Activated naive CD8-positive, alpha-beta T cell treated with anti-CD3 and anti-CD28 coated beads, Interleukin-2, amount 50 U/mL, for 16 hours (primary cell): ENCODE data around the gene NEFH.
A peak's percentile ranks its signal among the peaks of the same experiment; 100 is the strongest.
"Not testable (repeated sequence)": the region's sequence is repeated elsewhere in the genome, so short reads cannot be mapped to it uniquely, and the experiment has no call there.

Source experiments
- DNase-seq: peaks from one replicate; pipeline ENCODE4 v3.0.0-alpha.2; 2020; ENCODE audit warnings: low read depth, low spot score

The NEFH gene

DNA sequence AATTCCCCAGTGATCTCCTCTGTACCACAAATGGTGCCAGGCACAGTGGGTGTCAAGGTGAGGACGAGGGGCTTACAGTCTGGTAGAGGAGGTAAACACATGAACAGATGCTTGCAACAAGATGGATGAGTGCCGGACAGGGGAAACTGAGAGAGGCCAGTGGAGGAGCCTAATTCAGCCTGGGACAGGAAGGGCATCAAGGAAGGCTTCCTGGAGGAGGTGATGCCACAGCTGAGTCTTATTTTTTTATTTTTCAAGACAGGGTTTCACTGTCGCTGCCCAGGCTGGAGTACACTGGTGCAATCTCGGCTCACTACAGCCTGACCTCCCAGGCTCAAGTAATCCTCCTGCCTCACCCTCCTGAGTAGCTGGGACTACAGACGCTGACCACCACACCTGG lies 18.8 kb upstream of the NEFH start:
- no peak for DNase-seq

DNA sequence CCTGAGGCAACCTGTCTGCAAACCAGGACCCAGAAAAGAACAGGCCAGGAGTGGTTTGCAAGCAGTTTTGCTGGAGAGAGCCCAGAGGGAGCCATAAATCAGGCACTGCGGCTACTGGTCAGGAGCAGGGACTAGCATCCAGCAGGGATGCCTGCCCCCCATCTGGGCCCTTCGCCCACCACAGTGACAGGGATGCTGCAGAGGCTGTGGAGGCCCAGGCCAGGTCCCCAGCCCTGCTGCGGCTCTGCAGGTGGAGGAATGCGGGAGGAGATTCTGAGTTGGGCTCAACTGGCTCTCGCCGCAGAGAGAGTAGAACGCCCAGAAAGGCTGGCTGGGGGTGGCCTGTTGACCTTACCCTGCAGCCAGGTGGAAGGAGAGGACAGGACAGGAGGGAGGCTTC lies 16.4 kb upstream of the NEFH start:
- no peak for DNase-seq

DNA sequence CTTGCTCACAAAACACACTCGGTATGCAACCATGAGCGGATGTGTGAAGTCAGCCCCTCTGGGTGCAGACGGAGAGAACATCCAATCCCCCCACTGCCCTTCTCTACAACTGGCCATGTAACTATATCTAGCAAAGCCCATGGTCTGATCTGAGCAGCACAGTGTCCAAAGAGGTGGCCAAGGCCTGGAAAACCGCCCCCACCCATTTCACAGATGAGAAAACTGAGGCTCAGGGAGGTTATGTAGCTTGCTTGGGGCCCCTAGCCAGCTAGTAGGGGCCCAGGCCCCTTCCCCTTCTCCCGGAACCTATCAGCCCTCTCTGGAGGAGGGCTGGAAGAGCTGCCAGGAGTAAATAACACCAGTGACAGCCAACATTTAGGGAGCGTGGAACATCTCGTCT lies 15.4 kb upstream of the NEFH start:
- no peak for DNase-seq

DNA sequence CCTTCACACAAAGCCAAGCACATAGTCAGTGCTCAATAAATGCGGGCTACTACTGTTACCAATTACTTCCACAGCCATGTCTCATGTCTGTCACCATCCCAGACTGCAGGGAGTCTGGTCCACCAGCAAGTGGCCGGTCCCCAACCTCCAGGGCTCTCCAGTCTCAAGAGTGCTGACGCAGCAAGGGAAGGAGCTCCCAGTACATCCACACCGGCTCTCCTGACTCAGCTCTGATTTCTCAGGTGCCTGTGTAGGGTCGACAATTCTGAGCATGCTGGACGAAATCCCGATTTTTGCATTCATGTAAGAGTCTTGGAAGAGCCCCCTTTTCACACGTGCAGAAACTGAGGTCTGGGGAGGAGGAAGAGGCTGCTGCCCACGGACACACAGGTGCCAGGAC lies 10.3 kb upstream of the NEFH start:
- no peak for DNase-seq

DNA sequence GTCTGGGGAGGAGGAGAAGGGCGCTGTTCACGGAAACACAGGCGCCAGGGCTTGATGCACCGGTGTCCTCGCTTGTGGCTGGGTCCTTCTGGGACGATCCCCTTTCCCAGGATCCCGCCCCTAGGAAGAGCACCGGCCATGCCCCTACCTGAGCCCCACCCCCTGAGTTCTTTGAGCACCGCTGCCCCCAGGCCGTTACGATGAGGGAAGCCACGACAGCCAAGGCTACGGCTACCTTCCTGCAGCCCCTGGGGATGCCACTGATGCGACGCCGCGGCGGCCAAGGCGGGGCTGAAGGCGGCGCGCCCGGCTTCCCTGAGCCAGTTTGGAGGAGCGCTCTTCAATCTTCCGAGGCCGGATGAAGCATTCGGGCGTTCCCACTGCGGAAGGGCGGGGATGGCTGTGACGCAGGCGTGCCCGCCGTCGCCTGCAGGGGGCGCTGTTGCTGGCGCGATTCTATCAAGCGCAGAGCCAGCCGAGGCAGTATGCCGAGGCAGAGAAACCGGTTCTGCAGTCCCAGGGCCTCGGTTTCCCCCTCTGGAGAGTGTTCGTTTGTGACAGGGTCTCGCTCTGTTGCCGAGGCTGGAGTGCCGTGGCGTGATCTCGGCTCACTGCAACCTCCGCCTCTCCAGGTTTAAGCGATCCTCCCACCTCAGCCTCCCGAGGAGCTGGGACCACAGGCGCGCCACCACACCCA lies 9.7 kb upstream of the NEFH start:
- peak; percentile 52 for DNase-seq

DNA sequence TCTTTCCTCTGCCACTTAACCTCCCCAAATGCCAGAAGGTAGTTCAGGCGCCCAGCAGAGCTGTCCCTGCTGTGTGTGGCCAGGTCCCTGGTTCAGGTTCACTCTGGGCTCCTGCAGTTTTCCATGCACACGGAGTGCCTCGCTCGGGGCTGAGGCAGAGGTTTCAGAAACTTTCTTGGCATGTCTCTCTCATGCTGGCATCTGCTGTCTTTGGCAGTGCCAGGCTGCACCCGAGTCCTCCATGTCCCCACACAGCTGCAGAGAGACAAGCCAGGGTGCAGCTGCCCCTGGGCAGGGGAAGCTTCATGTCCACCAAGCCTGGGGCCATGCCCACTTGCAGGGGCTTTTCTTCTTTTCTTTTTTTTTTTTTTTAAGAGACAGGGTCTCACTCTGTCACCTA lies 7.0 kb upstream of the NEFH start:
- DNase-seq = no peak

DNA sequence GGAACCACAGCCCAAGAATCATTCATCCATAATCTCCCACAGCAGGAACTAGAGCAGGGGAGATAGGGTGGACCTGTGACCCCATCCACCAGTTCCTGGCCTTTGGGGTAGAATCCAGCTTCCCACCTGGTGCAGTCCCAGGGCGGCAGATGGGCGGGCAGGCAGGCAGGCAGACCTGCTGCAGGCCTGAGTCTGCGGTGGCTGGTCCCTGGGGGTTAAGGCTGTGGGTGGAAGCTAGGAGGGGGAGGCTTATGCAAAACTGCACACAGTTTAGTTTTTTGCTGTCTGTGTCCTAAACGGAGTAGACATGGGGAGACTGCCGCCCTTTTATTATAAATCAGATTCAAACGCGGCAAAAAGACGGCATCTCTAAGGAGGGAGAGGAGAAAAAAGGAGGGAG lies 4.5 kb upstream of the NEFH start:
- DNase-seq = no peak

DNA sequence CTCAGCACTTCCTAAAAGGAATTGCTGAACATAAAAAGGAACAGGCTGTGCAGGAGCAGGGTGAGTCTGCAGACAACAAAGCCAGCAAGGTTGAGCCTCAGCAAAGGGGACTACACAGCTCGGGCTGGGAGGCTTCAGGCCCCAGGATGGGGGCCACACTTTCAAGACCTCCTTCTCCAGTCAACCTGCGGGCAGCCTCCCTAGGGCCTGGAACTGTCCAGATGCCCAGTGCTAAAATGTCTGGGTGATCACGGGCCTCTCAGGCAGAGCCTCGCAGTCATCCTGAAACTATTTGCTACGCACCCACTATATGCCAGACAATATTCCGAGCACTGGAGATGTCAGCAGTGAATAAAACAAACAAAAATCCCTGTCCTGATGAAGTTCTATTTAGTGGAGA lies 3.9 kb upstream of the NEFH start:
- DNase-seq = no peak

DNA sequence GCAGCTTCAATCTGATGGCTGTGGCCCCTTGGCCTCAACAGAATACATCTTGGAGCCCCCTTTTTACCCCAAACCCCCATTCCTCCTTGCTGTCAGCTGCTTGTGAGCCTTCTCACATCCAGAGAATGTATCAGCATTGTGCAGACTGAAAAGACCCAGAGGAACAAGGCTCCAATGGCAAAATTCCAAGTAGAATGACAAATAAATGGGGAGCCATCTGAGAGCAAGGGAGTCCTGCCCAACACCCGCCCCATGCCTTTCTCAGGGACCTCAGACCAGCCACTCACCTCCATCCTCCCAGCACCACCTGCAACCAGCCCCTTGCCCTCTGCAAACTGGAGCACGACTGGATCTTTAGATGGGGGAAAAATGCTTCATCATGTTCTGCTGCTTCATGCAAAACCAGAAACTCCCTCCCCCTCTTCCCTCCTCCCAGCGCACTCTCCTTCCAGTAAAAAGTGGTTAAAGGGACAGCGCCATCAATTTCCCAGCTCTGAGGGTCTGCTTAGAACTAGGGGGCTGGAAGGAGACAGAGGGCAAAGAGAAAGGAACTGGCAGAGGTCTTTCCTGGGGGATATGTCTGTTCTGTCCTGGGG lies 2.2 kb upstream of the NEFH start:
- no peak for DNase-seq

DNA sequence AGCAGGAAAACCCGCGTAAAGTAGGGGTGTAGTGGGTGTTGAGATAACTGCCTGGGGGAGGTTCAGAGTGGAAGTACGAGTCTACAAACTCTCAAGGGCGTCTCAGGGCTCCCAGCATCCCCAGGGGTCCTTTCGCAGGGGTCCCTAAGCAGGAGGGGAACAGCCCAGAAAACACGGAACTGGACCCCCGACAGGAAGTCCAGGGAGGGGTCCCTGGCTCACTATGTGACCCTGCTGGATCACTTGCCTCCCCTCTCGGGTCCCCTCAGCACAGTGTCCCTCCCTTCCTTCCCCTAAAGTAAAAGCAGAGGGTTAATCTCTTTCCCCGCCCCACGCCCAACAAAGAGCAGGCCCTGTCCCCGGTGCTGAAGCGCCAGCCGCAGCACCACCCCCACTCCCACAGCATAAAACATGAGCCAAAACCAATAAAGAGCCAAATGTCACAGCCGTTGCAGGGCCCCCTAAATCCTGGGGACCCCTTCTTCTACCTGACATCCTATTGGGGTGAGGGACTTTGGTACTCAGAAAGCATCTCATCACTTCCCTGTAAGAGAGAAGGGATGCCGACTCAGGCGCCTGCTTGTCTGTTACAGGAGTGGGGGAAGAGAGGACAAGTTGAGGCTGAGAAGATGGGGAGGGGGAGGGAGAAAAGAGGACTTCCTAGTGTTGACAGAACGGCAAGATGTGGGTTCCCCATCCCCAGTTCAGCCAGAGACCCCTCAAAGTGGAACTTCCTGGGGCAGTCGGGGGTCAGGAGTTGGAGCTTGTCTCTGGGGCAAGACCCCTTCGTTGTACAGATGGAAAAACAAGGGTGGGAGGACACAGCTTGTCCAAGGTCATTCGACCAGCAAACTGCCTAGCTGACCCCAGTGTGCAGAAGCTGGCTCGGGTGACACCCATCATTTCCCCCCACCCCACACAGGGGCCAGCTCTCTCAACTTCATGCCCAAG lies 1.4 kb upstream of the NEFH start:
- DNase-seq = no peak

DNA sequence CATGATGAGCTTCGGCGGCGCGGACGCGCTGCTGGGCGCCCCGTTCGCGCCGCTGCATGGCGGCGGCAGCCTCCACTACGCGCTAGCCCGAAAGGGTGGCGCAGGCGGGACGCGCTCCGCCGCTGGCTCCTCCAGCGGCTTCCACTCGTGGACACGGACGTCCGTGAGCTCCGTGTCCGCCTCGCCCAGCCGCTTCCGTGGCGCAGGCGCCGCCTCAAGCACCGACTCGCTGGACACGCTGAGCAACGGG lies 169 bp downstream of the NEFH start:
- no peak for DNase-seq

DNA sequence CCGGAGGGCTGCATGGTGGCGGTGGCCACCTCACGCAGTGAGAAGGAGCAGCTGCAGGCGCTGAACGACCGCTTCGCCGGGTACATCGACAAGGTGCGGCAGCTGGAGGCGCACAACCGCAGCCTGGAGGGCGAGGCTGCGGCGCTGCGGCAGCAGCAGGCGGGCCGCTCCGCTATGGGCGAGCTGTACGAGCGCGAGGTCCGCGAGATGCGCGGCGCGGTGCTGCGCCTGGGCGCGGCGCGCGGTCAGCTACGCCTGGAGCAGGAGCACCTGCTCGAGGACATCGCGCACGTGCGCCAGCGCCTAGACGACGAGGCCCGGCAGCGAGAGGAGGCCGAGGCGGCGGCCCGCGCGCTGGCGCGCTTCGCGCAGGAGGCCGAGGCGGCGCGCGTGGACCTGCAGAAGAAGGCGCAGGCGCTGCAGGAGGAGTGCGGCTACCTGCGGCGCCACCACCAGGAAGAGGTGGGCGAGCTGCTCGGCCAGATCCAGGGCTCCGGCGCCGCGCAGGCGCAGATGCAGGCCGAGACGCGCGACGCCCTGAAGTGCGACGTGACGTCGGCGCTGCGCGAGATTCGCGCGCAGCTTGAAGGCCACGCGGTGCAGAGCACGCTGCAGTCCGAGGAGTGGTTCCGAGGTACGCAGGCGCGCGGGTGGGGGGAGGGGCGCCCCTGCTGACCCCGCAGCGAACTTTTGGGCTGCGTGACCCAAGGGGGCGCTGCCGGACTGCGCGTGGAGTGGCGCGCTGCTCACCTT lies 670 bp downstream of the NEFH start:
- DNase-seq = no peak

DNA sequence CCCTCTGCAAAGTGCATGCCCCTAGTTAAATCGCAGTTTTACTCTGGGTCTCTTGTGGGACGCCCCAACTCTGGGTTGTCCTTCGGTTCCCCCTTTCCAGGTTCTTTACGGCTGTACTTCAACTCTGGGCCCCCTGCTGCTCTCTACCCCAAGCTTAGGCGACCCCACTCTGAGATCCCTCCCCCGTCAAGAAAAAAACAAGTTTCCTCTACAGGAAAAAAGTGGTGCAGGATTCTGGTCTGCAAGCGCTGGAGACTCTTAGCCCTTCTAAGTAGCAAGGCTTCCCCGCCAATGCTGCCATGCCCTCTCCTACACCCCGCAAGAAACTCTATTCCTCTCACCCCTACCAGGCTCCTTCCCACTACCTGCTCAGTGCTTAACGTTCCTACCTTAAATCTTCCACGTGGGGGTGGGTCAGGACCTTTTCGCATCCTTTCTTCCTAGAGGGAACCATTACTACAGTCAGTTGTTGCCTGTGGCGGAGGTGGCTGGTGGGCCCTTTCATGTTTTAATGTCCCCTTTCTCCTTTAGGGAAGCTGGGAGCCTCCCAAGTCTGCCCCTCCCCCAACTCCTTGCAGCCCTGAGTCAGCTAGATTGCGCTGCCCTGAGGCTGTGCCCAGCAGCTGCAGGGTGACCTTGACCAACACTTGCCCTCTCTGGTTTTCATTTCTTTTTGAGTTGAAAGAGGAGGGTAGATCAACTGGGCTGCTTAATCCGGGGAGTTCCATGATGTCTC lies 1.4 kb downstream of the NEFH start:
- no peak for DNase-seq

DNA sequence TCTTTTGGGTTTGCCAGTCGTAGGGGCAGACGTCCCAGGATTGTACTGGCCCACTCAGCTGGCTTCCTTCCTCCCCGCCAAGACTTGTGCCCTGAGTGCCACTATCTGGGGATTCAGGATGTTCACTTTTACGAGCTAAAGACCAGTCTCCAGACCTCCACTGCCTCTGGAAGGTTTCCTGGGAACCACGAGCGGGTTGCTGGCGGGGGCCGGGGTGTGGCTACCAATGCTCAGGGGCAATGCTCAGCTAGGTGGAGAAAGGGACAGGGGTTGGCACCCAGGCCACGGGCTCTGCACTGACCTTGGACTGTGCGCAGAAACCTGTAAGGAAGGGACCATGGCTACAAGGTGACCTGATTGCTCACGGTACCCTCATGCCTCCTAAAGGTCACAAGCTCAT lies 2.2 kb downstream of the NEFH start:
- no peak for DNase-seq

DNA sequence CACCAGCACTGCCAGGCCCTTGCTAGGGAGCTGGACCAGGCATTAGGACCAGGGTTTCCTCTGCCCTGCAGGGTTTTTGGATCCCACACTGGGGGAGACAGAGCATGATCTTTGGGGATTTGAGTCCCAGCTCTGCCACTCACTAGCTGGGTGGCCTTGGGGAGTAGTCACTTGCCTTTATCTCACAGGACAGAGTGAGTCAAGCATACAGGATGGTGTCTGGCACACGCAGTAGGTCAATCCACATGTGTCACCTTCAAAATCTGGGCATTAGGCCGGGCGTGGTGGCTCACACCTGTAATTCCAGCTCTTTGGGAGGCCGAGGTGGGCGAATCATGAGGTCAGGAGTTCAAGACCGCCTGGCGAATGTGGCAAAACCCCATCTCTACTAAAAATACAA lies 2.7 kb downstream of the NEFH start:
- no peak for DNase-seq

DNA sequence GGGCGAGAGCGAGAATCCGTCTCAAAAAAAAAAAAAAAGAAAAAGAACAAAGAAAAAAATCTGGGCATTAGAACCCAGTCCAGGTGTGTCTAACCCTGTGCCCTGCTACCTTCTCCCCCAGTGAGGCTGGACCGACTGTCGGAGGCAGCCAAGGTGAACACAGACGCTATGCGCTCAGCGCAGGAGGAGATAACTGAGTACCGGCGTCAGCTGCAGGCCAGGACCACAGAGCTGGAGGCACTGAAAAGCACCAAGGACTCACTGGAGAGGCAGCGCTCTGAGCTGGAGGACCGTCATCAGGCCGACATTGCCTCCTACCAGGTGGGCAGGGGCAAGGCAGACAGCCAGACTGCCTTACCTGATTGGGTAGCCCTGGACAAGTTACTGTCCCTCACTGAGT lies 3.2 kb downstream of the NEFH start:
- no peak for DNase-seq

DNA sequence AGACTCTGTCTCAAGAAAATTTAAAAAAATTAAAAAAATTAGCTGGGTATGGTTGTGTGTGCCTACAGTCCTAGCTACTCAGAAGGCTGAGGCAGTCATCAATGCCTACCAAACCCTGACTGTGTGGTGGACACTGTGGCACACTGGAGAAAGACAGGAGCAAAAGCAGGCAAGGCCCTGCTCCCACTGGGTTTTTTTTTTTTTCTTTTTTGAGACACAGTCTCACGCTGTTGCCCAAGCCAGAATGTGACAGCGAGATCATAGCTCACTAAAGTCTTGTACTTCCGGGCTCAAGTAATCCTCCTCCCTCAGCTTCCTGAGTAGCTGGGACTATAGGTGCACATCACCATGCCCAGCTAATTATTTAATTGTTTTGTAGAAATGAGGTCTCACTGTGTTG lies 4.6 kb downstream of the NEFH start:
- DNase-seq = no peak

DNA sequence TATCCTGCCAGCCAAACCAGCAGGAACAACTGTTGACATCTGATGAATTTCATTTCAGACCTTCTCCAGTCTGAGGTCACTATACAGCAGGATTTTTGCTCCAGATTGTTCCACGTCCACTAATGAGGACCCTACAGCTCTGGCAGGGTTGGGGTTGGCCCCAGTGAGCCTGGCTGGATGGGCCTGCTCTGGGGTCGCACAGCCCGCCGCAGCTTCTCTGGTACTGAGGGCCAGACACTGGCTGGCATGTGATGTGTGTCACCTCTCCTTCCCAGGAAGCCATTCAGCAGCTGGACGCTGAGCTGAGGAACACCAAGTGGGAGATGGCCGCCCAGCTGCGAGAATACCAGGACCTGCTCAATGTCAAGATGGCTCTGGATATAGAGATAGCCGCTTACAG lies 5.4 kb downstream of the NEFH start:
- DNase-seq = no peak

DNA sequence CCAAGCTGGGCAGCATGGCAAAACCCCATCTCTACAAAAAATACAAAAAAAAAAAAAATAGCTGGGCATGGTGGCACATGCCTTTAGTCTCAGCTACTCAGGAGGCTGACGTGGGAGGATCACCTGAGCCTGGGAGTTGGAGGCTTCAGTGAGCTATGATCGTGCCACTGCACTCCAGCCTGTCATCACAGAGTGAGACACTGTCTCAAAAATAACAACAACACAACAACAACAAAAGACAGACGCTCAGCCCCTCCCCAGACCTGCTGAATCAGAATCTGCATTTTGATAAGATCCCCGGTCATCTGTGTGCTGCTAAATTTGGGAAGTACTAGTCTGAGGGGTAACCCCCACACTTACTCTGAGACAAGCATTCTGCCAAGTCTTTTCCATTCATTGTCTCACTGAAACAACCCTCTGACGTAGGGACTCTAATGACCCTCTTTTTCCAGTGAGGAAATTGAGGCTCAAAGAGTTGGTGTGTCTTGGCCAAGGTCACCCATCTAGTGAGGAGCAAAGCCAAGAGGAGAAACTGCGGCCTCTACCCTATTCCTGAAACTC lies 7.5 kb downstream of the NEFH start:
- DNase-seq = no peak

DNA sequence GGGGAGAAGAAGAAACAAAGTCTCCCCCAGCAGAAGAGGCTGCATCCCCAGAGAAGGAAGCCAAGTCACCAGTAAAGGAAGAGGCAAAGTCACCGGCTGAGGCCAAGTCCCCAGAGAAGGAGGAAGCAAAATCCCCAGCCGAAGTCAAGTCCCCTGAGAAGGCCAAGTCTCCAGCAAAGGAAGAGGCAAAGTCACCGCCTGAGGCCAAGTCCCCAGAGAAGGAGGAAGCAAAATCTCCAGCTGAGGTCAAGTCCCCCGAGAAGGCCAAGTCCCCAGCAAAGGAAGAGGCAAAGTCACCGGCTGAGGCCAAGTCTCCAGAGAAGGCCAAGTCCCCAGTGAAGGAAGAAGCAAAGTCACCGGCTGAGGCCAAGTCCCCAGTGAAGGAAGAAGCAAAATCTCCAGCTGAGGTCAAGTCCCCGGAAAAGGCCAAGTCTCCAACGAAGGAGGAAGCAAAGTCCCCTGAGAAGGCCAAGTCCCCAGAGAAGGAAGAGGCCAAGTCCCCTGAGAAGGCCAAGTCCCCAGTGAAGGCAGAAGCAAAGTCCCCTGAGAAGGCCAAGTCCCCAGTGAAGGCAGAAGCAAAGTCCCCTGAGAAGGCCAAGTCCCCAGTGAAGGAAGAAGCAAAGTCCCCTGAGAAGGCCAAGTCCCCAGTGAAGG lies 9.2 kb downstream of the NEFH start:
- DNase-seq = not testable (repeated sequence)

DNA sequence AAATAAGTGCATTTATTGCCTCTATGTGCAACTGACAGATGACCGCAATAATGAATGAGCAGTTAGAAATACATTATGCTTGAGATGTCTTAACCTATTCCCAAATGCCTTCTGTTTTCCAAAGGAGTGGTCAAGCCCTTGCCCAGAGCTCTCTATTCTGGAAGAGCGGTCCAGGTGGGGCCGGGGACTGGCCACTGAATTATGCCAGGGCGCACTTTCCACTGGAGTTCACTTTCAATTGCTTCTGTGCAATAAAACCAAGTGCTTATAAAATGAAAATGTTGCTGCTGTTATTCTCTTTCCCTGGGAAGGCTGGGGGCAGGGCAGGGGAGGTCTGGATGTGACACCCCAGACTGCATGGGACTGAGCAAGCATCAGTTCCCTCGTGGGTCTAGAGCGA lies 11.0 kb downstream of the NEFH start:
- no peak for DNase-seq
